Measurements from ENCODE around the gene FAM153A. TPM values are rescaled to one million over a fixed set of nuclear protein-coding genes. Genes with fewer than 3 reads are reported as not detected.
"Not testable (repeated sequence)": the region's sequence is repeated elsewhere in the genome, so short reads cannot be mapped to it uniquely, and the experiment has no call there.

FAM153A gene
- total and polyA plus RNA-seq, 2 of the 4 experiments (the other 2 are of a cell fraction), result not detected

DNA sequence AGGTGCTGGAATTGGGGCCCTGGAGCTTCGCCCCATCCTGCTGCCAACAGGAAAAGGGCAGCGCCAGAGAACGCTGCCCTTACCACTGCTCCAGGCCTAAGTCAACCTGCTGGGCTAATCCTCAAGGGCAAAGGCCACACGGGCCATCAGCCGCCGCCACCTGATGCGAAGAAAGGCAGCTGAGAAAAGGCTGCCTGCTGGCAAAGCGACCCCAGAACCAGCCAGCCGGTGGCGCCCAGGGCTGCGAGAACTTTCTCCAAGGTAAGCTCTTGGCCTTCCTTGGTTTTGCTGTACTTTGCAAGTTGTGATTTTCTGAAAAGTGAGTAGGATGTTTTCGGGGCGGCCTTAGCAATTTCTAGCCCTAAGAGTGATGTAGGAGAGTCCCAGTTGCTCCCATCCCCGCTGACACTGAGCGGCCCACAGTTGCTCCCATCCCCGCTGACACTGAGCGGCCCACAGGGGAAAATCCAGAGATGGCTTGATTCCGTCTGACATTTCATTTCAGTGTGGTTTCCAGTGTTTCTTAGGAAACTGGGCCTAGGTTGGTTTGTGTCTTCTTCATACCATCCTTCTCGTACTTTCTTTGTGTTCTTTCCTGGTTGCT, 15.6 kb upstream of the FAM153A start:
- H2AK5ac ChIP-seq (ENCODE audit: low read depth, low read length); in situ Hi-C loops (cut with MboI; ENCODE audit: low sequenced_read_pairs); H3K27ac ChIP-seq (ENCODE audit: insufficient read depth, low read length); H2AK9ac ChIP-seq (replicated peaks; ENCODE audit: low read depth, low read length, poor library complexity); H4K20me1 ChIP-seq (ENCODE audit: insufficient read depth, low read length); intact Hi-C loops (cut with micrococcal nuclease); CTCF ChIA-PET; H3K4me1 ChIP-seq (ENCODE audit: control insufficient read depth, insufficient read depth, low read length); H3K79me1 ChIP-seq (ENCODE audit: low read depth in 1 of 2, low read length in 2 of 2); DNase-seq; H4K5ac ChIP-seq (ENCODE audit: low read depth, low read length); H3K9me3 ChIP-seq (ENCODE audit: control insufficient read depth, insufficient read depth, low read length); H2BK120ac ChIP-seq (ENCODE audit: low read depth, low read length); H4K8ac ChIP-seq (ENCODE audit: low read depth in 2 of 2, low read length in 2 of 2); H3K14ac ChIP-seq (replicated peaks; ENCODE audit: low read depth, low read length); POLR2A ChIA-PET (ENCODE audit: unreplicated experiment); H4K91ac ChIP-seq (ENCODE audit: insufficient read depth, low read depth, low read length); H3K4me2 ChIP-seq (ENCODE audit: low read depth, low read length); H3K18ac ChIP-seq (ENCODE audit: low read depth, low read length); dilution Hi-C loops (cut with HindIII; ENCODE audit: low sequenced_read_pairs, unreplicated experiment); H3K9me1 ChIP-seq (ENCODE audit: insufficient read depth, low read length); H3K27me3 ChIP-seq (ENCODE audit: control insufficient read depth, insufficient read depth, low read length); H2AFZ ChIP-seq (replicated peaks; ENCODE audit: low read length, poor library complexity); H3K23ac ChIP-seq (ENCODE audit: low read depth, low read length); H3K36me3 ChIP-seq (ENCODE audit: control insufficient read depth, insufficient read depth, low read length); H2BK5ac ChIP-seq (ENCODE audit: low read depth, low read length, poor library complexity, severe bottlenecking); H3K56ac ChIP-seq (ENCODE audit: extremely low read depth, insufficient read depth, low read length); H3K4ac ChIP-seq (ENCODE audit: low read depth, low read length); H2BK20ac ChIP-seq (ENCODE audit: low read depth, low read length); H2BK15ac ChIP-seq (ENCODE audit: low read depth, low read length); H3K4me3 ChIP-seq (ENCODE audit: insufficient read depth, low read depth, low read length); H3K9ac ChIP-seq (ENCODE audit: low read depth, low read length); BruUV-seq (replicated peaks); ATAC-seq (ENCODE audit: low read depth): not testable (repeated sequence)
- WGBS, 2 experiments (ENCODE audit: extremely low coverage in 2 of 2, insufficient read length in 1 of 2), result no CpG with 5 or more reads among the region's 19 CpGs

DNA sequence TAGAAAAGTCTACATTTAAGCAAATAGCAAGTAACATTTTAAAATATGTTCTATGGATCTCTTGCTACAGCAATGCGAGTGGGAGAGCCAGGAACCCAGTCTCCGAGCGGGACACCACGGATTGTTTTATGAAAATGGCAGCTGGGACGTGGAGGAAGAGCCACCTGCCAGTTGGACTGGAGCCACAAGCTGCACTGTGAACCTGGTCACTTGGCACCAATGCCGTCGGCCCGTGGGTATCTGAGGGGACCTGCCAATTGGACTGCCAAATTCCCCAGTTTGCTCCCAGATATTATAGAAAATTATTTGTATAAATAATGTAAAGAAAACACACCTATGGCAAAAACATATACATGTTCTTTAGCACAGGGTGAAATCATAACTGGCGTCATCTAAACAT, 10.6 kb upstream of the FAM153A start:
- H3K4me1 ChIP-seq (ENCODE audit: control insufficient read depth, insufficient read depth, low read length); DNase-seq; intact Hi-C loops (cut with micrococcal nuclease); H2AK9ac ChIP-seq (replicated peaks; ENCODE audit: low read depth, low read length, poor library complexity); H4K5ac ChIP-seq (ENCODE audit: low read depth, low read length); POLR2A ChIA-PET (ENCODE audit: unreplicated experiment); H3K4ac ChIP-seq (ENCODE audit: low read depth, low read length); H3K4me3 ChIP-seq (ENCODE audit: insufficient read depth, low read depth, low read length); H3K9me3 ChIP-seq (ENCODE audit: control insufficient read depth, insufficient read depth, low read length); H3K36me3 ChIP-seq (ENCODE audit: control insufficient read depth, insufficient read depth, low read length); H4K91ac ChIP-seq (ENCODE audit: insufficient read depth, low read depth, low read length); H3K23ac ChIP-seq (ENCODE audit: low read depth, low read length); dilution Hi-C loops (cut with HindIII; ENCODE audit: low sequenced_read_pairs, unreplicated experiment); H3K56ac ChIP-seq (ENCODE audit: extremely low read depth, insufficient read depth, low read length); H3K27ac ChIP-seq (ENCODE audit: insufficient read depth, low read length); H3K9ac ChIP-seq (ENCODE audit: low read depth, low read length); H3K4me2 ChIP-seq (ENCODE audit: low read depth, low read length); H4K20me1 ChIP-seq (ENCODE audit: insufficient read depth, low read length); H2BK20ac ChIP-seq (ENCODE audit: low read depth, low read length); H3K79me1 ChIP-seq (ENCODE audit: low read depth in 1 of 2, low read length in 2 of 2); H2BK120ac ChIP-seq (ENCODE audit: low read depth, low read length); H4K8ac ChIP-seq (ENCODE audit: low read depth in 2 of 2, low read length in 2 of 2); in situ Hi-C loops (cut with MboI; ENCODE audit: low sequenced_read_pairs); H3K9me1 ChIP-seq (ENCODE audit: insufficient read depth, low read length); CTCF ChIA-PET; H2BK15ac ChIP-seq (ENCODE audit: low read depth, low read length); H2AK5ac ChIP-seq (ENCODE audit: low read depth, low read length); ATAC-seq (ENCODE audit: low read depth); H3K14ac ChIP-seq (replicated peaks; ENCODE audit: low read depth, low read length); H2BK5ac ChIP-seq (ENCODE audit: low read depth, low read length, poor library complexity, severe bottlenecking); H3K18ac ChIP-seq (ENCODE audit: low read depth, low read length); H3K27me3 ChIP-seq (ENCODE audit: control insufficient read depth, insufficient read depth, low read length); H2AFZ ChIP-seq (replicated peaks; ENCODE audit: low read length, poor library complexity); BruUV-seq (replicated peaks): not testable (repeated sequence)
- no CpG with 5 or more reads among the region's 9 CpGs for WGBS, 2 experiments (ENCODE audit: extremely low coverage in 2 of 2, insufficient read length in 1 of 2)

All from IMR-90 (cell line).